ENCODE measurements around the gene NEDD4L. TPM values are rescaled to one million over a fixed set of nuclear protein-coding genes. Genes with fewer than 3 reads are reported as not detected.

NEDD4L gene
- total and polyA plus RNA-seq, 4 donors, result 10.2 to 20.3 (median 13.2) TPM

- Histone ChIP-seq H3K27ac (ENCODE audit: low read depth in 1 of 2, low read length in 2 of 2) (no peak overlapping the region), H3K9ac (ENCODE audit: low read depth in 1 of 2, low read length in 2 of 2) (no peak overlapping the region), H3K27me3 (ENCODE audit: control insufficient read depth in 4 of 4, insufficient read depth in 4 of 4, low read length in 3 of 4) (no peaks in the 10 kb centered on the region), H3K9me3 (ENCODE audit: control insufficient read depth in 4 of 4, low read length in 3 of 4) (no peaks in the 10 kb centered on the region), H3K4me3 (ENCODE audit: low read depth in 1 of 3, low read length in 3 of 3) (no peak overlapping the region), H3K4me1 (ENCODE audit: control insufficient read depth in 4 of 4, insufficient read depth in 4 of 4, low read length in 3 of 4) (no peaks in the 10 kb centered on the region), H3K36me3 (ENCODE audit: control insufficient read depth in 4 of 4, insufficient read depth in 3 of 4, low read depth in 1 of 4, low read length in 3 of 4) (no peaks in the 10 kb centered on the region)
- WGBS, result 84% methylated on average over 6 of the region's 6 CpGs
- no peak for DNase-seq (ENCODE audit: low spot score)
- no peak for TF ChIP-seq RXRA (IDR thresholded peaks at IDR 0.05)
- no peak for TF ChIP-seq RAD21 (IDR thresholded peaks at IDR 0.05)
- no peak for TF ChIP-seq HNF4G (IDR thresholded peaks at IDR 0.05)
- TF ChIP-seq CTCF (IDR thresholded peaks at IDR 0.05; ENCODE audit: low read depth, low read length, missing input control), result no peak
- no peak for TF ChIP-seq FOXA2 (IDR thresholded peaks at IDR 0.05)
- TF ChIP-seq ZBTB33 (IDR thresholded peaks at IDR 0.05), result no peak
- TF ChIP-seq TAF1 (conservative IDR thresholded peaks at IDR 0.05), result no peak
- TF ChIP-seq ATF3 (IDR thresholded peaks at IDR 0.05), result no peak
- no peak for TF ChIP-seq MAX (IDR thresholded peaks at IDR 0.05)
- TF ChIP-seq FOXA1 (IDR thresholded peaks at IDR 0.05), result no peak
- TF ChIP-seq HNF4A (conservative IDR thresholded peaks at IDR 0.05), result no peak
- TF ChIP-seq REST (IDR thresholded peaks at IDR 0.05), result no peak
- no peak for TF ChIP-seq GABPA (IDR thresholded peaks at IDR 0.05 in 1 of 2, conservative IDR thresholded peaks at IDR 0.05 in 1 of 2)
- no peak for TF ChIP-seq YY1 (IDR thresholded peaks at IDR 0.05)
- no peak for TF ChIP-seq NR2F2 (IDR thresholded peaks at IDR 0.05)
- TF ChIP-seq JUND (IDR thresholded peaks at IDR 0.05), result no peak
Measured at GRCh38 chr18:58241877-58242276, 197.9 kb downstream of the NEDD4L start.

- Histone ChIP-seq H3K27me3 (ENCODE audit: control insufficient read depth in 4 of 4, insufficient read depth in 4 of 4, low read length in 3 of 4) (no peaks in the 10 kb centered on the region), H3K27ac (ENCODE audit: low read depth in 1 of 2, low read length in 2 of 2) (no peak overlapping the region), H3K36me3 (ENCODE audit: control insufficient read depth in 4 of 4, insufficient read depth in 3 of 4, low read depth in 1 of 4, low read length in 3 of 4) (no peaks in the 10 kb centered on the region), H3K4me3 (ENCODE audit: low read depth in 1 of 3, low read length in 3 of 3) (no peak overlapping the region), H3K9ac (ENCODE audit: low read depth in 1 of 2, low read length in 2 of 2) (no peak overlapping the region), H3K4me1 (ENCODE audit: control insufficient read depth in 4 of 4, insufficient read depth in 4 of 4, low read length in 3 of 4) (no peaks in the 10 kb centered on the region), H3K9me3 (ENCODE audit: control insufficient read depth in 4 of 4, low read length in 3 of 4) (no peaks in the 10 kb centered on the region)
- 91% methylated on average over 12 of the region's 12 CpGs for WGBS
- no peak for DNase-seq (ENCODE audit: low spot score)
- TF ChIP-seq YY1 (IDR thresholded peaks at IDR 0.05) (no peak), CTCF (IDR thresholded peaks at IDR 0.05; ENCODE audit: low read depth, low read length, missing input control) (no peak), TAF1 (conservative IDR thresholded peaks at IDR 0.05) (no peak), JUND (IDR thresholded peaks at IDR 0.05) (no peak), SP1 (IDR thresholded peaks at IDR 0.05) (no peak), EGR1 (IDR thresholded peaks at IDR 0.05; ENCODE audit: low read depth in 2 of 2) (no peak), ZBTB33 (IDR thresholded peaks at IDR 0.05) (no peak), FOXA2 (IDR thresholded peaks at IDR 0.05) (no peak), MAX (IDR thresholded peaks at IDR 0.05) (no peak)
Measured at GRCh38 chr18:58242435-58242834, 198.4 kb downstream of the NEDD4L start.

Data from liver (tissue), 9 donors.